Posterior cingulate gyrus (tissue), 11 donors: Measurements from ENCODE around the gene TTLL11.
A peak's percentile ranks its signal among the peaks of the same experiment; 100 is the strongest.

ENCODE experiments used
- DNase-seq, 10 donors: peaks; one replicate each; pipeline versions ENCODE4 v3.0.0 to v3.0.0-alpha.2; 2020 to 2021; ENCODE audit warnings: mixed read lengths in 3 of 10
- intact Hi-C: fragments of 100-400 bp; cut with DNase I; formaldehyde crosslinking; loops from one replicate; pipeline ENCODE4 v1.15.1; 2023

The TTLL11 gene

DNA sequence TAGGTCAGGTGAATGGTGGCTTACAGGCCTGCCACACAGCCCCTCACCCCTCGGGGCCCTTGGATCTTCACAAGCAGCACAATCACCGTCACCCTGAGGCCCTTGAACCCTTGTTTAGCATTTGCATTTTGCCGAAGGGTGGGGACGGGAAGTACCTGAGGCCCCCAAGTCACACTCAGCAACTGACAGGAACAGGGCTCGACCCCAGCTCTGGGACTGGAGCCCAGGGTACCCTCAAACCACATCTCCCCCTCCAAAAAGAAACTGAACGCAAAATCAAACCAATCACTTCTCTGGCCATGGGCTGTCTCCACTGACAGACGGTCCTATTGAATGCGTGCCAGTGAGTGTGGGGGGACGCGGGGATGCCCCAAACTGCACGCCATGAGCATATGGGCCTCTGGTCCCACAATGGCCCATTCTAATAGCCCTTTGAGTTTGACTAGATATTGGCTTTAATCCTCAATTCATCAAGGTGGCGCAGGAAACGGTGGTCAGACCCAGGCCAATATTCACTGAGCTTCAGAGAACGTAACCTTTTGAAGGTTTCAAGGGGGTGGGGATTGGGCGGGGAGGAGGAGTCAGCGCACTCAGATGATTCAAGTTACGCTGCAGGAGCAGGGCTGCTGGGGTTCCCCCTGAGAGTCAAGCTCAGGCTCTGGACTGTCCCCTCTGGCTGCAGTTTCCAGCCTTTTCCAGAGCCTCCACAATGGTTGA is 265.7 kb downstream of the TTLL11 start:
- intact Hi-C loops = no loop called here
- DNase-seq = peak in 3 of 10 donors; percentile 41 to 65 (median 50)

DNA sequence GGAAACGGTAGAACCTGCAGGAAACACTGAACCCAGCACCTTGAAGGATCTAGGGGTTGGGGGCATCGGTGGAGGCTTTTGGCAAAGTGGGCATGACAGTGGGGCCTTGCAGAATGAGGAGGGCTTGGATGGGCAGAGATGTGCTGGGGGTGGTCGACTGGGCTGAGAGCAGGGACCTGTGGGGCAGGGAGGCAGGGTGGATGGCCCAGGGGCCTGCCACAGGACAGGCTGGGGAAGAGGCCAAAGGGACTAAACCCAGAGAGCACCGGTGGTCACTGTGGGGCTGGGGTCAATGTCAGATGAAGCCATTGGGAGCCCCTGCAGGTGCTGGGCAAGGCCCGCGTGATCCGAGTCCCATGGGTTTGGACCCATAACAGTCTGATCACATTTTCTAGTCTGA is 266.4 kb downstream of the TTLL11 start:
- intact Hi-C loops = no loop called here
- peak in 1 of 10 donors; percentile 45 for DNase-seq

DNA sequence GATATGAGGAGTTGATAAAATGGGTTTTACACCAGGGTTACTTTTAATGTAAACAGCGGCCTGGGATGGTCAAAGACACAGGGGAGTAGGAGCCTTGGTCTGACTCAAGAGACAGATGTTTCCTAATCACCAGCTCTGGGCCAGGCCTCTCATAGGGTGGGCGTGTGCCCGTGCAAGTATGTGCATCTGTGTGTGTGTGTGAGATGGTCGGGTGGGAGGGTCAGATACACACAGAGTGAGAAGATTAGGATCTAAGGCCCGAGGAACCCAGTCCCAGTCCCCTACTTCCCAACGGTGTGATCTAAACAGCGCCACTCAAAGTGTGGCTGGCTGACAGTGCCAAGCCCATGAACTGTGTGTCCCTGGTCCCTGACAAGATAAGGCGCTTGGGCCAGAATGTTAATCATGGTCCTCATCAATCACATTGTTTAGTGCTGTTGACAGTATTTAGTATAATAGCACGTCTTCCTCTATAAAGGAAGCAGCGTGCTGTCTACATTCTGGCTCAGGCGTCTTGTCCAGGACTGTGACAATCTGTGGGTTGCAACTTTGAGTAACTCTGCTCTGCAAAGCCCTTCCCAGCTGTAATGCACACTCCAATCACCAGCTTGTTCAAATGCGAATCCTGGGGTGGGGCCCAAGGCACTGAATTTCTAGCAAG is 267.9 kb downstream of the TTLL11 start:
- intact Hi-C loops = no loop called here
- DNase-seq = peak in 1 of 10 donors; percentile 69

DNA sequence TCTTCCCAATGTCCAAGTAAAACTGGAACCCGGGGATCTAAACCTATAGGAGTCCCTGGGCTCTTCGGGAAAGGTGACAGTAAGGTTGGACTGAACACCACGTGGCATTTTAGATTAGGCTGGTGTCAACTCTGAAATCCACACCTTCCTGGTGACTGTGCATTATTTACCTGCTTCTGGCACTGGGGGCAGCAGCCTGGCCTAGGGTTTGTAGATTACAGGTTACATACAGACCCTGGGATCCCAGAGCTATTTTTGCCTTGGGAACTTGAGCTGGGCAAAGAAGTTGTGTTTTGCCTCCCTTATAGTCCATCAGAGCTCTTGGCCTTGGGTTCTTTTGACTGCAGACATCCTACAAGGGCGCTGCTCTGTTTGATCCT is 268.5 kb downstream of the TTLL11 start:
- intact Hi-C loops = no loop called here
- no peak for DNase-seq

DNA sequence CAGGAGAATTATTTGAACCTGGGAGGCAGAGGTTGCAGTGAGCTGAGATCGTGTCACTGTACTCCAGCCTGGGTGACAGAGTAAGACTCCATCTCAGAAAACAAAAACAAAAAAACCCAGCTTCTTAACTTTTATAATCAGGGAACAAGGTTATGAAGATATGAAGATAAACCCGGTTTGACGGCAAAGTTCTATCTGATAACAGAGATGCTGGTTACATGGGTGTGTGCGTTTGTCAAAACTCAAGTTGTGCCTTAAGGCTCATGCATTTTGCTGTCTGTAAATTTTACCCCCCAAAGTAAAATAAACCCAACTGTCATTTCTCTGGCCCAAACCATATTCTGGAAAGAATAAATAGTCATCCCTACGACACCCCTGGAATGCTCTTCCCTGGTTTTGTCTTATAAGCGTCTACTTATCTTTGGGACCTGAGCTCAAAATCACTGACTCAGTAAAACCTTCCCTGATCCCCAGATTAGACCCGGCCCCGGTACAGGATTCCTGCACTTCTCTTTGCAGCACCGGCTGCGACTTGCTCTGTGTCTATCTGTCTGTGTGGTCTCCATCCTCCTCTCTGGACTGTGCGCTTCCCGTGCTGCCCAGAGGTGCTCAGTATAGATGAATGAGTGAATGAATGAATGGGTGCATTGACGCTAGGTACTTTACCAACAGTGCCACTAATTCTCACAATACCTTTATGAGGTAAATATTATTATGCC is 269.5 kb downstream of the TTLL11 start:
- DNase-seq = no peak
- intact Hi-C loops = no loop called here

DNA sequence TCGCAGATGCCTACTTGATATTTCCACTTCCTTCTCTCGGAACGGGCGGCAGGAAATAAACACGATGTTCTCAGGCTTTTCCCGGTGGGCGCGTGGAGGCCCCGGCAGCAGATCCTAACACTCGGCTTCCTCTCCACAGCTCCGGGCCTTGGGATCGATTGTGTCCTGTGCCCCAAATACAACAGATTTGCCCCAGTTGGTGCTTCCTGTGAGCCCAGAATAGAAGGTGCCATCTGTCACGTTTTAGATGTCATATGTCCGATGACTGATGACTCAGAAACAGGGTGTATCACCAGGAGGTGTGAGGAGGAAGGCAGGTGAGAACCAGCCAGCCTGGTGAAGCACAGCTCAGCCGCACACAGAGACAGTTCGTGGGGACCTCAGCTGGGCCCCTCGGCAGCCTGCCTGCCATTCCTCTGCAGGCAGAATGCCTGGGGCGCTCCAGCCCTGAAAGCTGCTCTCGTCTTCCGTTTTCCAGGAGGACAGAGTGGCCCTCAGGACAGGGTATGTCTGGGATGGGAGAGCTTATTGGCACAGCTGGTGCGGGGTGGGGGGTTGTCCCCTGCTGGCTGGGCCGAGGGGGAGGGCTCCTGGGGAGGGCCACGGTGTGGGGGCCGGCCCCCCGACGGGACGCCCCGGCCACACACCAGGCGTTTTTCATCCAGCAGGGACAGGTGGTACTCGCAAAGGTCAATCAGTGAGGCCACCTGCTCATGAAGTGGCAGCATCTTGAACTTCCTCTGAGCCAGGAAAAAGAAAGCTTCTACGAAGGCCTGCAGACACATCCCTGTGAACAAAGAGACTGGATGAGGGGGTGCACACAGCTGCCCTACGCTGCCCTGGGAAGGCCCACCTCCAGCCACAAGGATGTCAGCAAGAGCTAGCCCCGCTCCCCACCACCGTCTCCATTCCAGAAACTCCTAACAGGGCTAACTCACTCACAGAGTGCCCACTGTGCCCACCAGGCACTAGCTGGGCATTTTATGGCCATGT is 270.7 kb downstream of the TTLL11 start:
- intact Hi-C loops = no loop called here
- peak in 3 of 10 donors; percentile 45 to 87 (median 81) for DNase-seq

DNA sequence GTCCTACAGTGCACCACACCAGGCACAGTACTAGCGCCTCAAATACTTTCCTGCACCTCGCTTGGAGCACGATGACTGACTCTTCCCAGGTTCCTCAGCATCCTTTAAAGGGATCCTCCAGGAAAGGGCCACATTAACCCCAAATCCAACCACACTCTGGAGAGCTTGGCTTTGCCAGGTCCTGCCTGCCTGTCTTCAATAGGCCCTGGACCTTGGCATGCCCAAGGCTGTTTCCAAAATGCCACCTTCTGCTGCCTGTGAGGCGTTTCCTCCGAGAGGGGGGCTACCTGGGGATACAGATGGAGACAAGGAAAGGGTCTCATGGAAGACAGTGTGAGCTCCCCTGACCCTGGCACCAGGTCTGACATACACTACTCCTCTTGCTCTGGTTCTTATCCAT is 271.8 kb downstream of the TTLL11 start:
- intact Hi-C loops = no loop called here
- DNase-seq = no peak

DNA sequence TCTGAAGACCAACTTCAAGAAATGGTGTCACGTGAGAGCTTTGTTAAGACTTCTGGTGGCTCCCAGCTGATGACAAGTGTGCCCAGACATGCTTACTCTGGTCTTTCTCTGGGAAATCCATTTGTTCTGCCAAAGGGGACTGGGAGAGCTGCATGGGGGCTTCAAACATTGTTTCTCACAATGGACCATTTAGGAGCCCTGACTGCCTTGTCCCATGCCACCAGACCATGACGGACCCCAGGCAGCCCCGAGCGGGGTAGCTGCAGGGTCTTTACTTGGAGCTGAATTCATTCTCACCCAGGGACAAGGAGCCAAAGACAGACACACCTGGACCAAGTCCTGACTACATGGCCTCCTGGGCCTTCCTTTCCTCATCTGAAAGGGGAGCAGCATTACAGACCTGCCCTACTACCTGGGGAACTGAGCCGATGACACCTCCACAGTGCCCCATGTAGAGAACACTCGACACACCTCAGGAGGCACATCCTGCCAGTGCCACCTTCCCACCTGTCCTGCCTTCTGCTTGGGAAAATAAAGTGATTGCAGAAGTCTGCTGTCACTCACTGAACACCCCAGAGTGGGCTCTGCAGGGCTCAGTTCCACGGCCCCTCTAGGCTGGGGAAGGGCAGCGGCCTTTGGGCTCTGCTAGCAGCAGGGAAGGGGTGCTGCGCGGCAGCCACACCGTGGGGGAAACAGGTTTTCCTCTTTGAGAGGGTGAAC is 272.7 kb downstream of the TTLL11 start:
- intact Hi-C loops = no loop called here
- DNase-seq = peak in 1 of 10 donors; percentile 37

DNA sequence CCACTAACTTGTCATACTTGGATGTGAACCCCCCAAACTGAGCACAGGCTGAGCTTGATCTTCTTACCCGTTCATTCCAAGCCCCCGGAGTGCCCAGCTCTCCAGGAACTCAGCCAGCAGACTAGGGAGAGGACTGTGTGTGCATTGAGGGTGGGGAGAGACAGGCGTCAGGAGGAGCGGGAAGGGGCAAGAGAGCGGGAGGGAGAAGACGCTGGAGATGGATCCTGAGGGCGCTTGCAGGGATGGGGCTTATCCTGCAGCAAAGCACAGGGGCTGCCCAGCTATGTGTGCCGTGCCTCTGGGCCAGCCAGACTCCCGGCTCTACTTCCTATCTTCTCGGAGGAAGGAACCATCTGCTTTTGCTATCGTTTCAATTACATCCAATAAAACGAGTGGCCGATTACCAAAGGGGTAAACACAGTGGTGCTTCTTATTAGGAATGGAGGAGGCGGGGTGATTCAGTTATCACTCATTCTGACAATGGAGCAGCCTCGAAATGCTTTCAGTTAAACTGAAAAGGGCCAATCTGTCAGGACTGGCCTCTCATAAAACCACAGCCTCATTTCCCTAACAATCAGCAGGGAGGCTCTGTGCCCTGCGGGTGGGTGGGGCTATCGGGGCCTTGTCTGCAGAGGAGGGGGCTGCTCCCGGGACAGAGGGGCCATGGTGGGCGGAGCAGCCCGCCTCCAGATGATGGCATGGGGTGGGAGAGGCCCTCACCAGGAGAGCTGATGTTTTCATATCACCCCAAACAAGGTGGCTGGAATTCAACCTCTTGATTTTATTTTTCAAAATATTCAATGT is 273.5 kb downstream of the TTLL11 start:
- intact Hi-C loops = no loop called here
- DNase-seq = peak in 1 of 10 donors; percentile 52

DNA sequence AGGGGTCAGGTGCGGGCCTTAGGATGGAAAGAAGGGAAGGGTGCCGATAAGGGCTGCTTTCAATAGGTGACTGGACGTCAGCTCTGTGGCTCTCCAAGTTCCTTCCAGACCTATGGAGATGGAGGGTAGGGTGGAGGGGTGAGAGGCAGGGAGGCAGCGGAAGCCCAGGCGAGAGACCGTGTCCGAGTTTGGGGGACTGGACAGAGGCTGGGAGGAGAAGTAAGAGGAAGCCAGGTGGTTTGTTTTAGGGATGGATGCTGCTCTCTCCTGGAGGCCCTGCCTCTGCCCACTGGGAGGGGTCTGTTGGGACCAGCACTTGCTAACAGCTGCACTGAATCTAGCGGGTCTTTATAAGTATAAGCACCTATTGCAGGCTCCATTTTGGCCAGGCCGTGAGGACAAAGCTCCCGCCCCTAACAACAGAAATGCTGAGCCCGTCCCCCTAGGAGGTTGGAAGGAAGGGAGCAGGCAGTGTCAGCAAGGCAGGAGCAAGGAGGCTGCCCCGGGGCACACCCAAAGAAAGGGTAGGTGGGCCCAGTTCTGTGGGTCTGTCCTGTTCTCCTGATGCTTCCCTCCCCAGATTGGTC is 274.2 kb downstream of the TTLL11 start:
- peak in 1 of 10 donors; percentile 35 for DNase-seq
- intact Hi-C loops = no loop called here

DNA sequence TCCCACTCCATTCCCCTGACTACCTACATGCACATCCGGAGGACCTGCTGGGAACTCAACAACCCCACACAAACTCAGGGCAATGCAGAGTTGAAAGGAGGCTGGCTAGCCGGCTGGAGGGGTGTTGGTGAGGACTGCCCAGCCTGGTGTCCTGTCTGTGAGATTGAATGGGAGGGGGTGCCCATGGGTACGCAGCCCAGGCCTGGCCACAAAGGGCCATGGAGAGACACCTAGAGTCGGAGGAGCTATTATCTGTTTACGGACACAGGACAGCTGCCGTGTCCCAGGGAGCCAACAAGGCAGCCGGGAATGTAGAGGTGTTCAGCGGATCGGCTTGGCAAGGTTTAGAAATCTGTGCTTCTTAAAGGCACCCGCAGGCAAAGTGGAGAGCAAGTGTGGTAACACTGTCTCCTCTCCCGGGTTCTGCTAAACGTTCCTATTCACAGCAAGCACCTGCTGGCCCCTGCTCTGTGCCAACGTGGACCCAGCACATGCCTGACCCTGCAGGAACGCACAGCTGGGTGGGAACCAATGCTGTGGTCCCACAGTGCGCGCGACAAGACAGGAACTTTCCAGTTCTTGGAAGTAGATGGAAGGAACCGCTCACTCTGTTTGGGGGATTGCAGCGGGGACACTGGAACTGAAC is 275.0 kb downstream of the TTLL11 start:
- intact Hi-C loops = no loop called here
- DNase-seq = peak in 1 of 10 donors; percentile 61

DNA sequence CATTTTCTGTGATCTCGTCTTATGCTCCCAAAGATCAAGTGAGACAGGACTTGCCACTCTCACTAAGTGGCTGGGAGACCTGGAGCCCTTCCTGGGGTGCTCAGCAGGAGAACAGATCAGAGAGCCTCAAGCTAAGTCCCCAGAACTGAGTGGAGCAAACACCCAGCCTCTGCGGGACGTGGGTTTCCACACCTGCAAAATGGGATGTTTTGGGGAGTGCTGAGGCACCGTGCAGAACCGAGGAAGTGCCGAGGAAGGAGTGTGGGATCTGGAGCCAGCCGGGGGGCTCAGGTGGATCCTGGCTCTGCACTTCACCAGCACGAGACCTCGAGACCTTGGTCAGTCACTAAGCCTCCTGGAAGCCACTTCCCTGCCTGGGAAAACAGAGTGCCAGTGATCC is 275.6 kb downstream of the TTLL11 start:
- no peak for DNase-seq
- intact Hi-C loops = no loop called here

DNA sequence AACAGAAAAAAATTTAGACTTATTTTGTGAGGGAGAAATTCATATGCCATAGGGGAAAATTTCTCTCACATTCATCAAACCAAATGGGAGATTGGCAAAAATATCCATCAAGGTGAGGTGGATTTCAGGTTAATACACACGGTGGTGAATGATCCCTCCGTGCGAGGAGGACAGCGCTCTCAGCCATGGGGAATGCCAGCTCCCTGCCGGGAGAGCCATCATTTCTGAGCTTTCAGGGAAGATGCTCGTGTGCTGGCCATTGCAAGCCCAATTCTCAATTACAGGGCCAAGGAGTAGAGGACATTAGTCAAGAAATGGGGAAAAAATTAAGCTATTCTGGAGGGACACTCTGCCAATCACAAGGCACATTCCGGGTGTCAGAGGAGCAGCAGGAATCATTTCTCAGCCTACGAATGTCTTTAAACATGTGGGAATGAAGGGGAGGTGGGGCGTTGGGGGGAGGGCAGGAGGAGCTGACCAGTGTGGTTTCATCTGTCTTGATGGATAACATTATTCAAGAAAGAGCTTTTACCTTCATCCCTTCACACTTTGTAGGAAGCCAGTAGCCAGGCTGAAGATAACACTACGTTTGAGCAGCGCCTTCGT is 276.2 kb downstream of the TTLL11 start:
- no peak for DNase-seq
- intact Hi-C loops = no loop called here

DNA sequence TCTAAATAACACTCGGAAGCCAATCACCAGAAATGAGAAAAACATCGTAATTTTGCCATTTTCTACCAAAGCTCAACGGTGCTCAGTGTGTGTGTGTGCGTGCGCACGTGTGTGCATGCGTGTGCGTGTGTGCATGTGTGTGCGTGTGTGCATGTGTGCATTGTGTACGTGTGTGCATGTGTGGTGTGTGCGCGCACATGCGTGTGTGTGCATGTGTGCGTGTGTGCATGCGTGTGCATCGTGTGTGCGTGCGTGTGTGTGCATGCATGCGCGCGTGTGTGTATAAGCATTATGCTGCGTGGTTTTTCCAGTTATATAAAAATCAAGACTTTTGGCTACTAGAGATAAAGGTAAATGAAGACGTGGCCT is 276.7 kb downstream of the TTLL11 start:
- no peak for DNase-seq
- intact Hi-C loops = no loop called here

DNA sequence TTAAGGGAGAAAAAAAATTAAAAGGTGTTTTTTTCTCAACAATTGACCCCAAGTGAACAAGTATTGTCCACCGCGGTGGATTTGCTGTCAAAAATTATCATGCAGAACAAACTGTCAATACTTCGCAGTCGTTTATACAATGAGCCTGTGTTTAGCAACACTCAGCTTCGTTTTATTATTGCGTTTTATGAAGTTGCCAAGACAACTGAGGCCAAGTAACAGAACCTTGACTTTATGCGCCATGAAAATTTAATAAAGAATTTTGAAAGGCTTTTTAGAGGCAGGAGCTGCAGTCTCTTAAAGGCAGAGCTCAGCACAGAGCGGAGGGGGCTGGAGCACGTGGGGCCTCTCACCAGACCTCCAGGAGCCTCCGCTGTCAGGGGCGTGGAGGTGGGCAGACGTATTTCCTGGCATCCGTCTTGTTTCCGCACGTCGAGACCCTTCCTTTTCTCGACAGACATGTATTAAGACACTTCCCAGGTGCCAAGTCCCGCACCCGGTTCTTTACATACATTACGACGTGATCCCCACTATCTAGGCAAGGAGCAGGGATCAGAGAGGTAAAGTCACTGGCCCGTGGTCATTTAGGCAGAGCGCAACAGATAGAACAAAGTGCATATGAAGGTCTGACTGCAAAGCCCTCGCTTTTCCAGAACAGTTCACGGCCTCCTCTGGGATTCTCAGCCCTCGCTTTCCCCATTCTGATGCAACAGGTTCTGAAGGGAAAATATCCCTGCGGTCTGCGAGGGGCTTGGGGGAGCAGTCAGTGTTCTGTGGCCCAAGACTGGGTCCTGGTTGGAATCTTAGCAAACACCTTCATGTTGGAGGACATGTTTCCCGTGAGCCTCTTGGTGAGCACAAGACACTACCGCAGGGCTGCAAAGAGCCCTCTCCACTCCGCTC is 277.3 kb downstream of the TTLL11 start:
- intact Hi-C loops = no loop called here
- DNase-seq = peak in 1 of 10 donors; percentile 51

DNA sequence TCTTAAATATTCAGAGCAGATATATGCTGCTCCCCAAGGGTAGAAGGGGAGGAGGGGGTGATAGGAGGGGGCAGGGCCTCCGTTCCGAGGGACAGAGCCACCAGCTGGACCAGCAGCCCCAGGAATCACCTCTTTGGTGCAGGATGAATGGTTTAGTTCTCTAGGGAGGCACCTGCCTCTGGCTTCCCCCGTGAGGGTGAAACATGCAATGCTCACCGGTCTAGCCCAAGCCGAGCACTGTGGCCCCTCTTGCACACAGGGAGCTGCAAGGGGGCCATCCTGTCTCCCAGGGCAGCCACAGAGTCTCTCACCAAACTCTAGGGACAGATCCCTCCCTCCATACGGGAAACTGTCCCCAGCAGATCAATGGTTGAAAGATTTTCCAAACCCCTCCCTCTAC is 278.0 kb downstream of the TTLL11 start:
- intact Hi-C loops = no loop called here
- DNase-seq = no peak

DNA sequence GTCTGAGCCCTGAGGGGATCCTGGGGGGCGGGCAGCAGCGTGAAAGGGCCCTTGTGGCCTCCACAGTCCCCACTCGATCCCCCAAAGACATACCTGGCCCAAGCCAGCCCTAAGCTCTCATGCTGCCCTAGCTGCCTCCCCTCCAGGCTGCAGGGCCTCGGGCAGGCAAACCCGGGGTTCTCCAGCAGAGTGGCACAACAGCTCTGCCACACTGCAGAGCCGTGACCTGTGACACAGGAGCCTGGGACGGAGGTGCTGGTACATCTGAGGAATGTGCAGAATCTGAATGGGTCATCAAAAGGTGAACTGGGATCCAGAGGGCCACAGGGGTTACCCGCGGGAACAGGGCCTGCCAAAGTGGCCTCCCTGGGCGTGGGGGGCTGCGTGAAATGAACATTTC is 278.5 kb downstream of the TTLL11 start:
- no peak for DNase-seq
- intact Hi-C loops = no loop called here
